Stomach (tissue), 9 donors: Measurements from ENCODE around the gene CT83. TPM values are rescaled to one million over a fixed set of nuclear protein-coding genes. Genes with fewer than 3 reads are reported as not detected.

ENCODE experiments used
- DNase-seq, 2 donors: peaks; one replicate each; pipeline versions ENCODE4 v3.0.0 to v3.0.0-alpha.2; 2013 to 2019
- H3K27ac ChIP-seq, 5 donors: fragments of 200-600 bp in 4 of 5; sonication (generic) in 4 of 5; one replicate each; pipeline ENCODE4 v1.5.1; 2013 to 2019; ENCODE audit warnings: mild to moderate bottlenecking in 1 of 5, moderate library complexity in 1 of 5
- H3K27me3 ChIP-seq, 3 donors: fragments of 200-600 bp; sonication (generic); one replicate each; pipeline ENCODE4 v1.5.1; 2017 to 2019; ENCODE audit warnings: mixed run types in 1 of 3
- H3K36me3 ChIP-seq, 4 donors: fragments of 200-600 bp; sonication (generic); 1 replicate in 3 of 4; 2 replicates in 1 of 4; pipeline ENCODE4 v1.5.1; 2016 to 2019
- H3K4me1 ChIP-seq, 4 donors: fragments of 200-600 bp; sonication (generic); one replicate each; pipeline ENCODE4 v1.5.1; 2016 to 2019
- H3K4me3 ChIP-seq, 4 donors: fragments of 200-600 bp; sonication (generic) in 3 of 4; one replicate each; pipeline ENCODE4 v1.5.1; 2016 to 2019; ENCODE audit warnings: mild to moderate bottlenecking in 1 of 4
- H3K9me3 ChIP-seq, 4 donors: fragments of 200-600 bp; sonication (generic); one replicate each; pipeline ENCODE4 v1.5.1; 2016 to 2019
- EP300 ChIP-seq: sonication (generic); formaldehyde crosslinking; IDR thresholded peaks from one replicate; pipeline ENCODE4 v1.6.1; 2017; ENCODE audit warnings: antibody characterized with exemption
- POLR2A ChIP-seq, 4 donors: fragments of 450-650 bp; IDR thresholded peaks; one replicate each; pipeline ENCODE4 v1.6.1; 2016; ENCODE audit warnings: antibody characterized with exemption in 4 of 4, control low read depth in 2 of 4, mild to moderate bottlenecking in 1 of 4, moderate library complexity in 1 of 4
- POLR2AphosphoS5 ChIP-seq, 3 donors: sonication (generic); formaldehyde crosslinking; IDR thresholded peaks; one replicate each; pipeline ENCODE4 v1.6.1; 2016; ENCODE audit warnings: antibody characterized with exemption in 3 of 3
- WGBS, 5 donors: extraction: QIAGEN DNeasy Blood & Tissue Kit in 3 of 5; methylation state at CpG; one replicate each; pipeline versions ENCODE4 v1.1.5 to v1.1.7; 2013 to 2018; 5-methylcytosine and 5-hydroxymethylcytosine counted together
- intact Hi-C: fragments of 100-400 bp; cut with DNase I; formaldehyde crosslinking; loops from one replicate; pipeline ENCODE4 v1.15.1; 2023; ENCODE audit warnings: low total_unique reads
- polyA plus RNA-seq, 3 donors: library from polyadenylated mRNA; stranded (reverse); fragments of 200-250 nt; gene quantifications; one replicate each; pipeline ENCODE4 v1.2.3, GENCODE V29; 2013
- total RNA-seq, 5 donors: library from RNA; depleted of rRNA; stranded (reverse); fragments of >200 nt; gene quantifications; one replicate each; pipeline versions ENCODE4 v1.1.0 to v1.2.3, GENCODE V29; 2014 to 2016
- TF ChIP-seq, protein P1 (sequence below), 7 experiments: fragments of 450-650 bp in 4 of 7; fragments of 200-600 bp in 3 of 7; sonication (generic) in 3 of 7; IDR thresholded peaks; one replicate each; pipeline ENCODE4 v1.5.1; 2016 to 2019; ENCODE audit warnings: antibody characterized with exemption in 7 of 7, control low read depth in 2 of 7, mild to moderate bottlenecking in 1 of 7
- donor health status: healthy with polysubstance abuse.
- donor health status: Bipolar disorder and iron deficiency.
- donor health status: healthy.

The CT83 gene
- total and polyA plus RNA-seq, 8 donors = not detected

DNA sequence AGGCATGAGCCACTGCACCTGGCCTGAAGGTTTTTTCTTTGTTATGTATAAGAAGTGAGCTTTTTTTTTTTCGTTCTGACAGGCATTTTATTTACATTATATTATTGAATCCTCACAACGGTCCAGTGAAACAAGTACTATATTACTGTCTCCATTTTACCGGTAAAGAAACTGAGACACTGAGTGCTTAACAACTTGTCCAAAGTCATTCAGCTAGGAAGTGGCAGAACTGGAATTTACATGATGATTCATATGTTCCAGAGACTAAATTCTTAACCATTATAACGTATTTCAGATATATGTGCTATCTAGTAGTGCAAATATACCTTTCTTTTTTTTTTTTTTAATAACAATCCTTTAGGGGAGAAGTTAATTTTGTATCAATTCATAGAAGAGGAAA lies 44.8 kb downstream of the CT83 start:
- Histone ChIP-seq H3K36me3 (no peaks in the 10 kb centered on the region), H3K9me3 (no peaks in the 10 kb centered on the region), H3K4me1 (no peaks in the 10 kb centered on the region), H3K27ac (no peak overlapping the region), H3K27me3 (no peaks in the 10 kb centered on the region), H3K4me3 (no peak overlapping the region)
- 31 to 49% (median 34%) methylated on average over 4 of the region's 4 CpGs for WGBS, 5 donors
- TF ChIP-seq POLR2A (IDR thresholded peaks at IDR 0.05) = no peak
- TF ChIP-seq, protein P1, sequence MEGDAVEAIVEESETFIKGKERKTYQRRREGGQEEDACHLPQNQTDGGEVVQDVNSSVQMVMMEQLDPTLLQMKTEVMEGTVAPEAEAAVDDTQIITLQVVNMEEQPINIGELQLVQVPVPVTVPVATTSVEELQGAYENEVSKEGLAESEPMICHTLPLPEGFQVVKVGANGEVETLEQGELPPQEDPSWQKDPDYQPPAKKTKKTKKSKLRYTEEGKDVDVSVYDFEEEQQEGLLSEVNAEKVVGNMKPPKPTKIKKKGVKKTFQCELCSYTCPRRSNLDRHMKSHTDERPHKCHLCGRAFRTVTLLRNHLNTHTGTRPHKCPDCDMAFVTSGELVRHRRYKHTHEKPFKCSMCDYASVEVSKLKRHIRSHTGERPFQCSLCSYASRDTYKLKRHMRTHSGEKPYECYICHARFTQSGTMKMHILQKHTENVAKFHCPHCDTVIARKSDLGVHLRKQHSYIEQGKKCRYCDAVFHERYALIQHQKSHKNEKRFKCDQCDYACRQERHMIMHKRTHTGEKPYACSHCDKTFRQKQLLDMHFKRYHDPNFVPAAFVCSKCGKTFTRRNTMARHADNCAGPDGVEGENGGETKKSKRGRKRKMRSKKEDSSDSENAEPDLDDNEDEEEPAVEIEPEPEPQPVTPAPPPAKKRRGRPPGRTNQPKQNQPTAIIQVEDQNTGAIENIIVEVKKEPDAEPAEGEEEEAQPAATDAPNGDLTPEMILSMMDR (IDR thresholded peaks at IDR 0.05) = no peak
- TF ChIP-seq POLR2AphosphoS5 (IDR thresholded peaks at IDR 0.05) = no peak
- no peak for TF ChIP-seq EP300
- intact Hi-C loops = no loop called here
- no peak for DNase-seq

DNA sequence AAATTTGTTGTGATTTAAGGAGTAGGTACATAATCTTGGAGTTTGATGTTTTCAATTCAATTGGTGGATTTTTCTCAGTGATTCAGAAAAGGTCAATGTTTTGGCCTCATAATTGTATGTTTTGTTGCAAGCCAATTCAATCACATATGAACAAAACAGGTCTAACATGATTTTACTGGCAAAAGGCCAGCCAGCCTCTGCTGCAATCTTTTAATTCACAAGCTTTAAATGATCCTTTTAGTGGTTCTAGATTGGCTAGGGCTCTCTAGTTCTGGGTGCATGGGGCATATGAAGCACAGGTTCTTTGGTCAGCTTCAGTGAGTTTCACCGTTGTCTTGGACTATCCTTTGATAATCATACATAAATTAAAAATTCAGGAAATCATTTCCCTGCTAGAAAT lies 45.6 kb downstream of the CT83 start:
- Histone ChIP-seq H3K9me3 (no peaks in the 10 kb centered on the region), H3K27me3 (no peaks in the 10 kb centered on the region), H3K4me1 (no peaks in the 10 kb centered on the region), H3K27ac (no peak overlapping the region), H3K4me3 (no peak overlapping the region), H3K36me3 (no peaks in the 10 kb centered on the region)
- intact Hi-C loops = no loop called here
- peak; percentile 28 to 70 for DNase-seq
- WGBS, 5 donors = 49 to 79% (median 65%) methylated on average over 1 of the region's 1 CpG
- no peak for TF ChIP-seq POLR2A (IDR thresholded peaks at IDR 0.05)

GRCh38 chrX:116413273-116413672 lies 49.5 kb downstream of the CT83 start:
- TF ChIP-seq, protein P1 (IDR thresholded peaks at IDR 0.05) = no peak
- TF ChIP-seq EP300 (no peak), POLR2A (IDR thresholded peaks at IDR 0.05) (no peak), POLR2AphosphoS5 (IDR thresholded peaks at IDR 0.05) (no peak)
- DNase-seq = no peak
- 0 to 25% (median 7%) methylated on average over 1 of the region's 1 CpG for WGBS, 5 donors
- Histone ChIP-seq H3K36me3 (no peaks in the 10 kb centered on the region), H3K9me3 (peaks cover 0 to 9% (median 2%) of the 10 kb centered on the region in 4 donors), H3K27me3 (no peaks in the 10 kb centered on the region), H3K4me3 (no peak overlapping the region), H3K4me1 (no peaks in the 10 kb centered on the region), H3K27ac (no peak overlapping the region)
- intact Hi-C loops = no loop called here

Other genes starting within 250 kb of the CT83 start
- 1 to 10 TPM in 3 of 5 donors, not detected in 2; 4.0 to 8.6 (median 4.2) TPM for gene SLC6A14, start 26.4 kb downstream of the CT83 start, total RNA-seq
- gene SLC6A14, start 26.4 kb downstream of the CT83 start, polyA plus RNA-seq = 1 to 10 TPM in 2 of 3 donors, under 1 TPM in 1; 0.15 to 2.8 (median 1.9) TPM